Adrenal gland (tissue), 12 donors: ENCODE data around the gene SLC26A2. TPM values are rescaled to one million over a fixed set of nuclear protein-coding genes. Genes with fewer than 3 reads are reported as not detected.

ENCODE experiments used
- DNase-seq, 7 donors: peaks; one replicate each; pipeline ENCODE4 v3.0.0-alpha.2; 2019 to 2020
- H3K27ac ChIP-seq, 5 donors: fragments of 200-600 bp; sonication (generic) in 4 of 5; 1 replicate in 3 of 5; 2 replicates in 2 of 5; pipeline versions ENCODE4 v1.5.1 to v1.8.0; 2016 to 2020; ENCODE audit warnings: mild to moderate bottlenecking in 1 of 5
- H3K27me3 ChIP-seq: fragments of 200-600 bp; 2 replicates; pipeline ENCODE4 v1.8.0; 2021
- H3K36me3 ChIP-seq, 2 donors: fragments of 200-600 bp; replicated peaks in 1 of 2; 1 replicate in 1 of 2; 2 replicates in 1 of 2; pipeline versions ENCODE4 v1.5.1 to v1.8.0; 2018 to 2022
- H3K4me1 ChIP-seq, 2 donors: fragments of 200-600 bp; replicated peaks in 1 of 2; 1 replicate in 1 of 2; 2 replicates in 1 of 2; pipeline versions ENCODE4 v1.5.1 to v1.8.0; 2018 to 2021
- H3K4me3 ChIP-seq, 4 donors: fragments of 200-600 bp; sonication (generic) in 3 of 4; one replicate each; pipeline ENCODE4 v1.5.1; 2016 to 2018
- H3K9me3 ChIP-seq, 3 donors: fragments of 200-600 bp; sonication (generic) in 1 of 3; replicated peaks in 1 of 3; 1 replicate in 2 of 3; 2 replicates in 1 of 3; pipeline versions ENCODE4 v1.5.1 to v1.8.0; 2016 to 2021
- POLR2A ChIP-seq, 2 donors: fragments of 450-650 bp; IDR thresholded peaks; one replicate each; pipeline ENCODE4 v1.6.1; 2017; ENCODE audit warnings: antibody characterized with exemption in 2 of 2, mild to moderate bottlenecking in 2 of 2, moderate library complexity in 1 of 2
- WGBS, 4 donors: extraction: QIAGEN DNeasy Blood & Tissue Kit in 2 of 4; methylation state at CpG; one replicate each; pipeline versions ENCODE4 v1.1.5 to v1.1.7; 2013 to 2017; 5-methylcytosine and 5-hydroxymethylcytosine counted together
- intact Hi-C, 2 donors: fragments of 100-400 bp; cut with DNase I; formaldehyde crosslinking; loops; one replicate each; pipeline versions ENCODE4 v1.14.1 to v1.15.0; 2022 to 2023
- polyA plus RNA-seq, 3 donors: library from polyadenylated mRNA; stranded (reverse); fragments of 200-250 nt in 2 of 3; fragments of 350-450 nt in 1 of 3; fragmentation: Illumina TruSeq in 1 of 3; extraction: RNeasy Lipid Tissue Mini Kit (QIAGEN cat#74804) in 1 of 3; gene quantifications; one replicate each; pipeline ENCODE4 v1.2.3, GENCODE V29; 2013 to 2014
- total RNA-seq, 9 donors: library from RNA; depleted of rRNA in 4 of 9; stranded (reverse); fragments of >200 nt in 4 of 9; fragments of 120-200 nt in 1 of 9; fragmentation: NEBNext Ultra II Directional in 1 of 9; extraction: Animal tissue kit (Norgen Biotek cat#: 25700) in 1 of 9; gene quantifications; one replicate each; pipeline versions ENCODE4 v1.1.0 to v1.2.4, GENCODE V29; 2013 to 2023
- TF ChIP-seq, protein P1 (sequence below), 6 experiments: fragments of 450-650 bp in 4 of 6; fragments of 200-600 bp in 2 of 6; sonication (generic) in 1 of 6; IDR thresholded peaks; 1 replicate in 5 of 6; 2 replicates in 1 of 6; pipeline versions ENCODE4 v1.5.1 to v1.8.0; 2016 to 2021; ENCODE audit warnings: antibody characterized with exemption in 6 of 6, mild to moderate bottlenecking in 2 of 6, moderate library complexity in 1 of 6
- donor health status: healthy with polysubstance abuse.
- donor health status: Bipolar disorder and iron deficiency.
- donor health status: DM: yes; HTN: yes; CAD: no.
- donor health status: DM: no; HTN: no; CAD: no.
- donor health status: DM: no; HTN: no; CAD: no.
- donor health status: DM: yes; HTN: yes; CAD: no.

The SLC26A2 gene
- total and polyA plus RNA-seq, 12 donors, result 7.2 to 228 (median 49.0) TPM

GRCh38 chr5:150006318-150006717 is 45.8 kb downstream of the SLC26A2 start:
- Histone ChIP-seq H3K36me3 (peaks cover 0 to 64% of the 10 kb centered on the region in 2 donors), H3K27me3 (no peaks in the 10 kb centered on the region), H3K4me1 (peaks cover 12 to 36% of the 10 kb centered on the region in 2 donors), H3K4me3 (no peak overlapping the region), H3K27ac (no peak overlapping the region), H3K9me3 (no peaks in the 10 kb centered on the region)
- no peak for TF ChIP-seq POLR2A (IDR thresholded peaks at IDR 0.05)
- TF ChIP-seq, protein P1, sequence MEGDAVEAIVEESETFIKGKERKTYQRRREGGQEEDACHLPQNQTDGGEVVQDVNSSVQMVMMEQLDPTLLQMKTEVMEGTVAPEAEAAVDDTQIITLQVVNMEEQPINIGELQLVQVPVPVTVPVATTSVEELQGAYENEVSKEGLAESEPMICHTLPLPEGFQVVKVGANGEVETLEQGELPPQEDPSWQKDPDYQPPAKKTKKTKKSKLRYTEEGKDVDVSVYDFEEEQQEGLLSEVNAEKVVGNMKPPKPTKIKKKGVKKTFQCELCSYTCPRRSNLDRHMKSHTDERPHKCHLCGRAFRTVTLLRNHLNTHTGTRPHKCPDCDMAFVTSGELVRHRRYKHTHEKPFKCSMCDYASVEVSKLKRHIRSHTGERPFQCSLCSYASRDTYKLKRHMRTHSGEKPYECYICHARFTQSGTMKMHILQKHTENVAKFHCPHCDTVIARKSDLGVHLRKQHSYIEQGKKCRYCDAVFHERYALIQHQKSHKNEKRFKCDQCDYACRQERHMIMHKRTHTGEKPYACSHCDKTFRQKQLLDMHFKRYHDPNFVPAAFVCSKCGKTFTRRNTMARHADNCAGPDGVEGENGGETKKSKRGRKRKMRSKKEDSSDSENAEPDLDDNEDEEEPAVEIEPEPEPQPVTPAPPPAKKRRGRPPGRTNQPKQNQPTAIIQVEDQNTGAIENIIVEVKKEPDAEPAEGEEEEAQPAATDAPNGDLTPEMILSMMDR (IDR thresholded peaks at IDR 0.05), result no peak
- 95 to 96% (median 96%) methylated on average over 4 of the region's 4 CpGs for WGBS, 4 donors
- intact Hi-C loops, result no loop called here
- DNase-seq, result no peak

DNA sequence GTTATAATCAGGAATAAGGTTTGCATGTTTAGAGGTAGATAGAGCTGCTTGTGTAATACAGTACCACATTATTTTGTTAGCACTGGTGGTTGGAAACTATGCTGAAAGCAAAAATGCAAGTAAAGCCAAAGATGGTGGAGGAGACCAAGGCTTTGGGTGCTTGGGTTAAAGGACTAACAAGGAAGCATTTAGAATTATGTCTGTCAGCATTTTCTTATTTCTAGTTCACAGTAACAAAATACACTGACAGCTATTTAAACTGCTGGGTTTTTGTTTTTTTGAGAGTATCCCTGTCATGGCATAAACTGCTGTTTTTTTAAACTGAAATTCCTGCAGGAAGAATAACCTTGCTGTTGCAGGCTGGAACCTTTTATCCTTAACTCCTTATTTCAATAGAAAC is 46.5 kb downstream of the SLC26A2 start:
- Histone ChIP-seq H3K4me3 (no peak overlapping the region), H3K4me1 (peaks cover 5 to 29% of the 10 kb centered on the region in 2 donors), H3K36me3 (peaks cover 0 to 70% of the 10 kb centered on the region in 2 donors), H3K27me3 (no peaks in the 10 kb centered on the region), H3K9me3 (no peaks in the 10 kb centered on the region), H3K27ac (no peak overlapping the region)
- no peak for DNase-seq
- intact Hi-C loops, result no loop called here
- no peak for TF ChIP-seq POLR2A (IDR thresholded peaks at IDR 0.05)

GRCh38 chr5:150009671-150010387 is 49.3 kb downstream of the SLC26A2 start:
- Histone ChIP-seq H3K9me3 (no peaks in the 10 kb centered on the region), H3K27ac (peak overlapping the region in 1 of 5 donors; percentile 46), H3K4me1 (peaks cover 0 to 10% of the 10 kb centered on the region in 2 donors), H3K36me3 (peaks cover 0 to 93% of the 10 kb centered on the region in 2 donors), H3K4me3 (no peak overlapping the region), H3K27me3 (no peaks in the 10 kb centered on the region)
- TF ChIP-seq, protein P1 (IDR thresholded peaks at IDR 0.05), result no peak
- intact Hi-C loops, result no loop called here
- DNase-seq, result peak in 1 of 7 donors; percentile 70
- WGBS, 4 donors, result 87 to 93% (median 91%) methylated on average over 3 to 6 of the region's 6 CpGs

GRCh38 chr5:150013931-150014330 is 53.4 kb downstream of the SLC26A2 start:
- intact Hi-C loops, result no loop called here
- peaks cover 0 to 81% of the 10 kb centered on the region in 2 donors for H3K36me3 ChIP-seq
- TF ChIP-seq, protein P1 (IDR thresholded peaks at IDR 0.05), result no peak
- TF ChIP-seq POLR2A (IDR thresholded peaks at IDR 0.05), result no peak
- no peak overlapping the region for H3K4me3 ChIP-seq
- no peak overlapping the region for H3K27ac ChIP-seq
- no peaks in the 10 kb centered on the region for H3K27me3 ChIP-seq
- no peaks in the 10 kb centered on the region for H3K9me3 ChIP-seq
- WGBS, 4 donors, result 94 to 98% (median 96%) methylated on average over 4 of the region's 4 CpGs
- peaks cover 0 to 30% of the 10 kb centered on the region in 2 donors for H3K4me1 ChIP-seq
- no peak for DNase-seq

GRCh38 chr5:150014456-150014855 is 53.9 kb downstream of the SLC26A2 start:
- DNase-seq, result no peak
- WGBS, 4 donors, result 93 to 99% (median 96%) methylated on average over 3 of the region's 3 CpGs
- Histone ChIP-seq H3K9me3 (no peaks in the 10 kb centered on the region), H3K4me3 (no peak overlapping the region), H3K27me3 (no peaks in the 10 kb centered on the region), H3K4me1 (peaks cover 0 to 25% of the 10 kb centered on the region in 2 donors), H3K36me3 (peaks cover 0 to 82% of the 10 kb centered on the region in 2 donors), H3K27ac (no peak overlapping the region)
- TF ChIP-seq, protein P1 (IDR thresholded peaks at IDR 0.05), result no peak
- no peak for TF ChIP-seq POLR2A (IDR thresholded peaks at IDR 0.05)
- intact Hi-C loops, result no loop called here
